ENCODE data around the gene ARHGAP45.
"Not testable (repeated sequence)": the region's sequence is repeated elsewhere in the genome, so short reads cannot be mapped to it uniquely, and the experiment has no call there.

ARHGAP45 gene, protein sequence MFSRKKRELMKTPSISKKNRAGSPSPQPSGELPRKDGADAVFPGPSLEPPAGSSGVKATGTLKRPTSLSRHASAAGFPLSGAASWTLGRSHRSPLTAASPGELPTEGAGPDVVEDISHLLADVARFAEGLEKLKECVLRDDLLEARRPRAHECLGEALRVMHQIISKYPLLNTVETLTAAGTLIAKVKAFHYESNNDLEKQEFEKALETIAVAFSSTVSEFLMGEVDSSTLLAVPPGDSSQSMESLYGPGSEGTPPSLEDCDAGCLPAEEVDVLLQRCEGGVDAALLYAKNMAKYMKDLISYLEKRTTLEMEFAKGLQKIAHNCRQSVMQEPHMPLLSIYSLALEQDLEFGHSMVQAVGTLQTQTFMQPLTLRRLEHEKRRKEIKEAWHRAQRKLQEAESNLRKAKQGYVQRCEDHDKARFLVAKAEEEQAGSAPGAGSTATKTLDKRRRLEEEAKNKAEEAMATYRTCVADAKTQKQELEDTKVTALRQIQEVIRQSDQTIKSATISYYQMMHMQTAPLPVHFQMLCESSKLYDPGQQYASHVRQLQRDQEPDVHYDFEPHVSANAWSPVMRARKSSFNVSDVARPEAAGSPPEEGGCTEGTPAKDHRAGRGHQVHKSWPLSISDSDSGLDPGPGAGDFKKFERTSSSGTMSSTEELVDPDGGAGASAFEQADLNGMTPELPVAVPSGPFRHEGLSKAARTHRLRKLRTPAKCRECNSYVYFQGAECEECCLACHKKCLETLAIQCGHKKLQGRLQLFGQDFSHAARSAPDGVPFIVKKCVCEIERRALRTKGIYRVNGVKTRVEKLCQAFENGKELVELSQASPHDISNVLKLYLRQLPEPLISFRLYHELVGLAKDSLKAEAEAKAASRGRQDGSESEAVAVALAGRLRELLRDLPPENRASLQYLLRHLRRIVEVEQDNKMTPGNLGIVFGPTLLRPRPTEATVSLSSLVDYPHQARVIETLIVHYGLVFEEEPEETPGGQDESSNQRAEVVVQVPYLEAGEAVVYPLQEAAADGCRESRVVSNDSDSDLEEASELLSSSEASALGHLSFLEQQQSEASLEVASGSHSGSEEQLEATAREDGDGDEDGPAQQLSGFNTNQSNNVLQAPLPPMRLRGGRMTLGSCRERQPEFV

GRCh38 chr19:1066748-1067340 is at the start of gene ARHGAP45:
Gene ARHGAP45, plus strand, starts transcription at chr19:1067167. Its CDS starts 239 bp downstream, at chr19:1067406.
- DNase-seq: peak; percentile 66

DNA sequence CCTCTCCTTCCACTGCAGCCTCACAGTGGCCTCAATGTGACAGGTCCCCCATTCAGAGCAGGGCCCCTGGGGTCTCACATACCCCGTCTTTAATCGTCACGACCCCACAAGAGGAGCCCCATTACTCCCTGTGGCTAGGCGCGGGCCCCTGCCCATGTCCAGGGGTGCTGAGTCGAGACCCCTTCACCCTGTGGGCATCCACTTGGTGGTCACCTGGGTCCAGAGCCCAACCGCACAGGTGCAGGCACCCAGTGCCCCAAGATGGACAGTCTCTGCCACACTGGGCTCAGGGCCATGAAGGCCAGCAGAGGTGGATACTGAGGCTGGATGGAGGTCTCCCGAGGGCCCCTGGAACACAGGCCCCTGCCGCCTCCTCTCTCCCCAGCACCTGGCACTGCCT is 49.1 kb upstream of the ARHGAP45 start:
- DNase-seq: no peak

- DNase-seq: peak; percentile 79
Observed at GRCh38 chr19:1018393-1018792, 48.6 kb upstream of the ARHGAP45 start.

- DNase-seq: no peak
Observed at GRCh38 chr19:1018932-1019615, 47.9 kb upstream of the ARHGAP45 start.

DNA sequence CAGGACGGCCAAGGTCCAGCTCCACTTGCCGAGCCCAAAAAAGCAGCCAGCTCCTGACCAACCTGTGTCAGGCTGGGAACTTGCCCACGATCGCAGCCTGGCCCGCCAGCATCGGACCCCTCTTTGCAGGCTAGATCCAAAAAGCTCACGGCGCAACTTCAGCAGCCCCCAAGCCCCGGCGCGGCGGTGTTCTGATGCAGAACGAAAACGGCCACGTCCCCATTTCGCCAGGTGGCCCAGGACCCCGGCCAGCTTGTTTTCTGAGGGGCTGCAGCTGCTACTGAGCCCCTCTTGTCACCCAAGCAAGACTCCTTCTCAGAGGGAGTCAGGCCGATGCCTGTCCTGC is 47.4 kb upstream of the ARHGAP45 start:
- DNase-seq: no peak

- DNase-seq: peak; percentile 64
Observed at GRCh38 chr19:1019980-1020867, 46.7 kb upstream of the ARHGAP45 start.

DNA sequence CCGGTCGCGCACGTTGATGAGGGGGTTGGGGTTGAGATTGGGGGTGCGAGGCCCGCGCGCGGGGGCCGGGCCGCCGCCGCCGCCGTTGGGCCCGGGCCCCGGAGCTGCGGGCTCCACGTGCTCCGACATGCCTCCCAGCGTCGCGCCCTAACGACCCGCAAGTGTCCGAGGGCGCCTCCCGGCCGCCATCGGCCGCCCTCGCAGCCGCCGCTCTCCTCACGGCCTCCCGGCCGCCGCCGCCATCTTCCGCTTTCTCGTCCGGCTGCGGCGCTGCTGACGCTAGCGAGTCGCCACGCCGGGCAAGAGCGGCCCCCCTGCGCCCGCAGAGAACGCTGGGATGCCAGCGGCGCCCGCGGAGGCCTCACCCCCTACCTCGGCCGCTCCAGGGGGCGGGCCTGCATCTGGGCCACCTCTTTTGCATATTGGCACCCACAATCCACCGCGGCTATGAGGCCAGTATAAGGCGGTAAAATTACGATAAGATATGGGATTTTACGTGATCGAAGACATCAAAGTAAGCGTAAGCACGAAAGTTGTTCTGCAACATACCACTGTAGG is 46.0 kb upstream of the ARHGAP45 start, which contains the start of gene TMEM259:
TSS of gene TMEM259 (minus strand) at position 256 of the 558 bp plus-strand sequence. CDS start at position 129, 127 bp downstream.
- peak; percentile 99 for DNase-seq

DNA sequence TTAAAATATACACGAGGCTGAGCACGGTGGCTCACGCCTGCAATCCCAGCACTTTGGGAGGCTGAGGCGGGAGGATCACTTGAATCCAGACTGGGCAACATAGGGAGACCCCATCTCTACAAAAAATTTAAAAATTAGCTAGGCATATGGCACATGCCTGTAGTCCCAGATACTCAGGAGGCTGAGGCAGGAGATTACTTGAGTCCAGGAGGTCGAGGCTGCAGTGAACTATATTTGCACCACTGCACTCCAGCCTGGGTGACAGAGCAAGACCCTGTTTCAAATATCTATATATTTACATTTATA is 43.1 kb upstream of the ARHGAP45 start:
- not testable (repeated sequence) for DNase-seq

DNA sequence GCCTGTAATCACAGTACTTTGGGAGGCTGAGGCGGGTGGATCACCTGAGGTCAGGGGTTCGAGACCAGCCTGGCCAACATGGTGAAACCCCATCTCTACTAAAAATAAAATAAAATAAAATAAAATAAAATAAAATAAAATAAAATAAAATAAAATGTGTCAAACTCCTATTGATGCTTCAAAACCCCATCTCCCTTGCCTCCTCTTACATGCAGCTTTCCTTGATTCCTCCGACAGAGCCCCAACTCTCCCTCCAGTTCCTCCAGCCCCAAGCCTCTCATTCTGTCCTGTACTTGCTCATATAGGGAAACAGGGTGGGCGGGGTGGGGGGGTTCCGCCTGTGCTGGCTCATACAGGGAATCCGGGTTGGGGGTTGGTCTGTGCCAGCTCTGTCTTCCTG is 41.9 kb upstream of the ARHGAP45 start:
- not testable (repeated sequence) for DNase-seq

- DNase-seq: peak; percentile 81
Observed at GRCh38 chr19:1025960-1026782, 40.8 kb upstream of the ARHGAP45 start, which contains the start of gene CNN2. Gene CNN2, plus strand, starts transcription at chr19:1026608. Its CDS starts 54 bp downstream, at chr19:1026662.

- peak; percentile 66 for DNase-seq
Observed at GRCh38 chr19:1026783-1027649, 40.0 kb upstream of the ARHGAP45 start.

DNA sequence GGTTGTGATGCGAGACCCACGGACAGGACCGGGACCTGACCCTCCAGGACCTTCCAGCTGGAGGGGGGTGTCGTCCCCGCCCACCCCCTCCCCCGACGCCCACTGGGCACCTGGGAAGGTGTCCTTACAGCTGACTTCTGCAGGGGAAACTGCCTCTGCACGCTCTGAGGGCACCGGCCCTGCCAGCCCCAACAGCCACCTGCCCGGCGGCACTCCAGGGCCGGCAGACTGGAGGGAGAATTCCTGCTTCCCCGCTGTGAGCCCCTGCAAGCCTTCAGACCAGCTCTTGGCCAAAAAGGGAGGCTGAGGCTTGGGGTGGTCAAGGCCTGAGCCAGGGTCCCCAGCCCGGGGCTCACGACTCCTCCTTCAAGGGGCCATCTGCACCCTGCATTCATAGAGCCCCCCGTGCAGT is 39.3 kb upstream of the ARHGAP45 start:
- no peak for DNase-seq

- DNase-seq: peak; percentile 76
Observed at GRCh38 chr19:1028062-1028926, 38.7 kb upstream of the ARHGAP45 start.

DNA sequence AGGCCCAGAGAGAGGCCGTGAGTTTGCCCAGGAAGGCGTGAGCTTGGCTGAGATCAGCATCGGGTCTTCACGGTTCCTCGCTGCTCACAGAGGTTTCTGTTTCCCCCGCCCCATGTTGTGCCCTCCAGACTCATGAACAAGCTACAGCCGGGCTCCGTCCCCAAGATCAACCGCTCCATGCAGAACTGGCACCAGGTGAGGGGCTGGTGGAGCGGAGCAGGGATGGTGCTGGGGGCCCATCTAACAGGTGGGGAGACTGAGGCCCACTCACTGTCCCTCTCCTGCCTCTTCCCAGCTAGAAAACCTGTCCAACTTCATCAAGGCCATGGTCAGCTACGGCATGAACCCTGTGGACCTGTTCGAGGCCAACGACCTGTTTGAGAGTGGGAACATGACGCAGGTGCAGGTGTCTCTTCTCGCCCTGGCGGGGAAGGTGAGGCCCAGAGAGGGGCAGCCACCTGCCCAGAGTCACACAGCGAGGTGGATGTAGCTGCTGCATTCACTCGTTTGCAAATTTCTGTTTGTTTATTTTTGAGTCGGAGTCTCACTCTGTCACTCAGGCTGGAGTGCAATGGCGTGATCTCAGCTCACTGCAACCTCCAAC is 34.6 kb upstream of the ARHGAP45 start:
- DNase-seq: no peak

DNA sequence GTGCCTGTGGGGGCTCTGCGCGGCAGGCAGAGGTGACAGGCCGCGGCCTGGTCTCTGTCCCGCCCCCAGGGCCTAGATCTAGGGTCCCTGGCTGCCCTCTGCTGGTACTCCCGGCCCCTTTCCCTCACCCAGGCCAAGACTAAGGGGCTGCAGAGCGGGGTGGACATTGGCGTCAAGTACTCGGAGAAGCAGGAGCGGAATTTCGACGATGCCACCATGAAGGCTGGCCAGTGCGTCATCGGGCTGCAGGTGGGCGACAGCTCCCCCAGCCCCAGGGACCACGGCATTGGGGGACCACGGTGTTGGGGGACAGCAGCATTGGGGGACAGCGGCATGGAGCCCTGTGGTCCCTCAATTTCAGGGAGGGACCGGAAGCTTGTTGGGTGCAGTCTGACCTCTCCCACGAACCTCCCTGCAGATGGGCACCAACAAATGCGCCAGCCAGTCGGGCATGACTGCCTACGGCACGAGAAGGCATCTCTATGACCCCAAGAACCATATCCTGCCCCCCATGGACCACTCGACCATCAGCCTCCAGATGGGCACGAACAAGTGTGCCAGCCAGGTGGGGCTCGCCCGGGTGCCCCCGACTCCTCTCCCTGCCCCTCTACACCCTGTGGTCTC is 30.9 kb upstream of the ARHGAP45 start:
- DNase-seq: no peak

DNA sequence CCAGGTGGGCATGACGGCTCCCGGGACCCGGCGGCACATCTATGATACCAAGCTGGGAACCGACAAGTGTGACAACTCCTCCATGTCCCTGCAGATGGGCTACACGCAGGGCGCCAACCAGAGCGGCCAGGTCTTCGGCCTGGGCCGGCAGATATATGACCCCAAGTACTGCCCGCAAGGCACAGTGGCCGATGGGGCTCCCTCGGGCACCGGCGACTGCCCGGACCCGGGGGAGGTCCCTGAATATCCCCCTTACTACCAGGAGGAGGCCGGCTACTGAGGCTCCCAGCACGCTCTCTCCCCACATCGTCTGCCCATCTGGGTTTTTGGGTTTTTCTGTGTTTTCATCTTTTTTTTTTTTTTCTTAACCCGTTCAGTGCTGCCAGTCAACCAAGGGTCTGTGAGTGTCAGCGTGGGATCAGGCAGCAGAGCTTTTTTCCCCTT is 29.3 kb upstream of the ARHGAP45 start:
- no peak for DNase-seq
